Peyer's patch (tissue), 4 donors: ENCODE data around the gene HOXD1. TPM values are rescaled to one million over a fixed set of nuclear protein-coding genes. Genes with fewer than 3 reads are reported as not detected.

Experiments used
- DNase-seq, 3 donors: peaks; one replicate each; pipeline ENCODE4 v3.0.0-alpha.2; 2017 to 2019
- H3K27ac ChIP-seq, 4 donors: fragments of 200-600 bp; sonication (generic); one replicate each; pipeline ENCODE4 v1.5.1; 2016 to 2019
- H3K27me3 ChIP-seq, 2 donors: fragments of 200-600 bp; sonication (generic); one replicate each; pipeline ENCODE4 v1.5.1; 2019
- H3K36me3 ChIP-seq, 3 donors: fragments of 200-600 bp; sonication (generic); one replicate each; pipeline ENCODE4 v1.5.1; 2016 to 2019
- H3K4me1 ChIP-seq, 4 donors: fragments of 200-600 bp; sonication (generic); one replicate each; pipeline ENCODE4 v1.5.1; 2016 to 2019
- H3K4me3 ChIP-seq, 4 donors: fragments of 200-600 bp; sonication (generic); 1 replicate in 3 of 4; 2 replicates in 1 of 4; pipeline ENCODE4 v1.5.1; 2016 to 2019; ENCODE audit warnings: mild to moderate bottlenecking in 1 of 4
- H3K9me3 ChIP-seq, 4 donors: fragments of 200-600 bp; sonication (generic); one replicate each; pipeline ENCODE4 v1.5.1; 2016 to 2019; ENCODE audit warnings: mild to moderate bottlenecking in 1 of 4
- CTCF ChIP-seq, 6 experiments: fragments of 450-650 bp in 4 of 6; fragments of 200-600 bp in 2 of 6; sonication (generic) in 1 of 6; IDR thresholded peaks; one replicate each; pipeline ENCODE4 v1.5.1; 2017 to 2019; ENCODE audit warnings: antibody characterized with exemption in 6 of 6, mild to moderate bottlenecking in 3 of 6, moderate library complexity in 1 of 6
- POLR2A ChIP-seq, 2 donors: fragments of 450-650 bp; IDR thresholded peaks; one replicate each; pipeline ENCODE4 v1.5.1; 2017; ENCODE audit warnings: antibody characterized with exemption in 2 of 2, mild to moderate bottlenecking in 2 of 2, moderate library complexity in 2 of 2
- total RNA-seq, 4 donors: library from RNA; depleted of rRNA; stranded (reverse); fragments of >200 nt; gene quantifications; one replicate each; pipeline ENCODE4 v1.1.0, GENCODE V29; 2016

HOXD1 gene
- total RNA-seq: 10 to 100 TPM in 1 of 4 donors, 1 to 10 TPM in 3; 2.5 to 11.5 (median 9.5) TPM

DNA sequence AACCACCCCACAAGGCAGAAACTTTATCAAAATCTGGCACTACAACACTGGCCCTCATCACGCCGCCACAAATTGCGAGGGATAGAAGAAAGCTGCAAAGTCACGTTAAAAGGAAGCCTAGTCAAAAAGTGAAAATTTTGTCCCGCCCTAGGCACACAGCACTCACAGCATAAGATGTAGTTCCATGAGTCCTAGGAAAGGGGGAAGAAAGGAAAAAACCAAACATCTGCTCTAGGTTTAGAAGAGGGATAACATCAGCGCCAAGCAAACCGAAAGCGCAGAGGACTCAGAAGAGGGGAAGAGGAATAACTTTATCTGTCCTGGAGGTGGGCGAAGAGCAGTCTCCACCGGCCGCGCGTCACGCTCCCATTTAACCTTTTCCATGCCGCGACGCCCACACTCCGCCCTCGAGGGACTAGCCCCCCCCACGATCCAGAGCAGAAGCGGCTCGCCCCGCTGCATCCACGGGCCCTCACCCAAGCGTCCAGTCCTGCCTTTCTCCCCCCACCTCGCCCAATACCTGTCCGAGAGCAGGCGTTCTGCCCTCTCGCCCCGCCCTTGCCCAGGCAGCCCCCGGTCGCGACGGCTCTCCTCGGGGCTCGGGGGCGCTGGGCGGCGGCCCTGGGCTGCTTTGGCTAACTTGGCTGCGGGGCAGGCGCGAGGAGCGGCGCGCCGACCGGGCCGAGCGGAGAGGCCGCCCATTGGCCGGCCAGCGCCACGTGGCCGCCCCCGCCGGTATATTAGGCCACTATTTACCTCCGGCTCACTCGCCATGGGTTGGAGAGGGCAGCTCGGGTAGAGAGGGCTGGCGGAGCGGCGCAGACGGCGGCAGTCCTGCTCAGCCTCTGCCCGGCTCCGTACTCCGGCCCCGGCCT lies at the start of gene HOXD1:
Gene HOXD1 (plus strand): TSS at position 770 of the 875 bp plus-strand sequence. CDS start 134 bp downstream, outside the sequence.
- Histone ChIP-seq H3K36me3 (no peaks in the 10 kb centered on the region), H3K27ac (peak within 1 kb of the TSS; percentile 25 to 94 (median 78)), H3K27me3 (no peaks in the 10 kb centered on the region), H3K9me3 (no peaks in the 10 kb centered on the region), H3K4me1 (peaks cover 0 to 16% (median 6%) of the 10 kb centered on the region in 4 donors), H3K4me3 (peak within 1 kb of the TSS; percentile 44 to 90 (median 58))
- DNase-seq: peak in 2 of 3 donors; percentile 82 to 89
- TF ChIP-seq CTCF (IDR thresholded peaks at IDR 0.05) (no peak), POLR2A (IDR thresholded peaks at IDR 0.05) (peak; percentile 82 to 85)

- H3K9me3 ChIP-seq: no peaks in the 10 kb centered on the region
- no peaks in the 10 kb centered on the region for H3K27me3 ChIP-seq
- TF ChIP-seq CTCF (IDR thresholded peaks at IDR 0.05) (no peak), POLR2A (IDR thresholded peaks at IDR 0.05) (no peak)
- H3K36me3 ChIP-seq: no peaks in the 10 kb centered on the region
- peaks cover 0 to 18% (median 0%) of the 10 kb centered on the region in 4 donors for H3K4me1 ChIP-seq
- peak in 1 of 3 donors; percentile 27 for DNase-seq
- H3K27ac ChIP-seq: peak overlapping the region; percentile 43 to 83 (median 56)
- H3K4me3 ChIP-seq: peak overlapping the region in 2 of 4 donors; percentile 15 to 67
Observed at GRCh38 chr2:176138923-176139660, 49.4 kb upstream of the HOXD1 start.

- DNase-seq: peak; percentile 15 to 46 (median 44)
- TF ChIP-seq CTCF (IDR thresholded peaks at IDR 0.05) (no peak), POLR2A (IDR thresholded peaks at IDR 0.05) (no peak)
- H3K4me1 ChIP-seq: peaks cover 0 to 19% (median 0%) of the 10 kb centered on the region in 4 donors
- peak overlapping the region; percentile 43 to 83 (median 56) for H3K27ac ChIP-seq
- H3K27me3 ChIP-seq: no peaks in the 10 kb centered on the region
- peak overlapping the region; percentile 35 to 82 (median 54) for H3K4me3 ChIP-seq
- H3K36me3 ChIP-seq: no peaks in the 10 kb centered on the region
- H3K9me3 ChIP-seq: no peaks in the 10 kb centered on the region
Observed at GRCh38 chr2:176139661-176140512, 48.6 kb upstream of the HOXD1 start.

DNA sequence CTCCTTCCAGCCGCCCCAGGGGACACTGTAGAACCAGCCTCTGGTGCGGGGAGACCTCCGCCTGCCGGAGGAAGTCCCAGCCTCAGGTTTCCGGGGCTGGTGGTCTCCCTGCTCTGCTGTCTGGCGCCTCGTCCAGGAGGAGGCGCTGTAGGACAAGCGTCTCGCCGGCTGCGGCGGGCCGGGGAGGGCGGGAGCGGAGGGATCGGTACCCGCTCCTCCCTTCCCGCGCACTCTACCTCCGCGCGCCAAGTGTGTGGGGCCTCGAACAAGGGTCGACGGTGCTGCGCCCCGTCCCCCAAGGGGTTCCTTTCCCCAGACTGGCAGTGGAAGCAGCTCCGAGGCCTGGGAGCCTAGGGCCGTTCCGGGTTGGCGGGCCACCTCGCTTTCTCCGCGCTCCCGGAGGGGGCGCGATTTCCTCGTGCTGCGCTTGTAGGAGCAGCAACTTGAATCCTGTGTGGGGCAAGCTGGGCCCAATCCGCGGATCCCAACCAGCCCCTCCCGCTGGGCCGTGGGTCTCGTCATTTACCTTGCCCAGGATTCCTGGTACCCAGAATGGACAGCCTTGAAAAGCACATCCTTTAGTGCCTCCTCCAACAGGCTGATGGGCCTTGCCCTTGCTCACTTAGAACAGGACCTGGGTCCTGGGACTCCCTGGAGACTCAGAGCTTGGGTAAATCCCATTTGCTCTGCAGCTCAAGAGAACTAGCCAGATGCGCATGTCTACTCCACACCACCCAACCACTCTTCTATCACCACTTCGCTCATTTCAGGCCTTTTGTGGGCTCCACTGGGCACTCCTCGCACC lies 47.8 kb upstream of the HOXD1 start:
- H3K27me3 ChIP-seq: no peaks in the 10 kb centered on the region
- H3K4me3 ChIP-seq: peak overlapping the region; percentile 35 to 82 (median 54)
- peaks cover 0 to 27% (median 0%) of the 10 kb centered on the region in 4 donors for H3K4me1 ChIP-seq

More for the DNA sequence above, 47.8 kb upstream of the HOXD1 start:
- no peaks in the 10 kb centered on the region for H3K9me3 ChIP-seq
- no peaks in the 10 kb centered on the region for H3K36me3 ChIP-seq
- peak; percentile 9 to 96 (median 88) for TF ChIP-seq CTCF (IDR thresholded peaks at IDR 0.05)
- TF ChIP-seq POLR2A (IDR thresholded peaks at IDR 0.05): no peak
- H3K27ac ChIP-seq: peak overlapping the region; percentile 33 to 83 (median 56)
- peak in 2 of 3 donors; percentile 79 to 88 for DNase-seq
